Measurements from ENCODE around the gene LONP2. TPM values are rescaled to one million over a fixed set of nuclear protein-coding genes. Genes with fewer than 3 reads are reported as not detected.

Gene LONP2
- total RNA-seq, 2 experiments from 2014 or later: 77.2 to 81.0 TPM

- H3K4me3 Mint-ChIP-seq: no peak overlapping the region
- H3K4me1 ChIP-seq (ENCODE audit: insufficient read depth, low read length): no peaks in the 10 kb centered on the region
- intact Hi-C loops (cut with DNase I, micrococcal nuclease): no loop called here
Observed at GRCh38 chr16:48334325-48334724, 90.2 kb downstream of the LONP2 start.

GRCh38 chr16:48335961-48336360 lies 91.9 kb downstream of the LONP2 start:
- no peaks in the 10 kb centered on the region for H3K27me3 Mint-ChIP-seq
- ATAC-seq (ENCODE audit: poor library complexity) (no peak), DNase-seq (no peak)
- H3K36me3 ChIP-seq (ENCODE audit: insufficient read depth, low read length): peaks cover 50% of the 10 kb centered on the region
- no peaks in the 10 kb centered on the region for H3K27me3 ChIP-seq (ENCODE audit: control insufficient read depth in 1 of 2, insufficient read depth in 2 of 2, low read length in 2 of 2)
- no peak for TF ChIP-seq CTCF (IDR thresholded peaks at IDR 0.05)
- no peak overlapping the region for H3K27ac Mint-ChIP-seq
- no peak overlapping the region for H3K27ac ChIP-seq (ENCODE audit: low read depth in 1 of 2, low read length in 2 of 2)
- H3K9me3 ChIP-seq (ENCODE audit: control insufficient read depth in 1 of 2, insufficient read depth in 1 of 2, low read length in 2 of 2): no peaks in the 10 kb centered on the region
- peaks cover 85% of the 10 kb centered on the region for H3K36me3 Mint-ChIP-seq (ENCODE audit: low read depth)
- intact Hi-C loops (cut with DNase I, micrococcal nuclease): no loop called here
- no peaks in the 10 kb centered on the region for H3K4me1 ChIP-seq (ENCODE audit: insufficient read depth, low read length)
- no peak overlapping the region for H3K4me3 ChIP-seq (ENCODE audit: low read length)
- POLR2A ChIA-PET: no interaction called here
- H3K4me3 Mint-ChIP-seq: no peak overlapping the region
- H3K9me3 Mint-ChIP-seq: no peaks in the 10 kb centered on the region
- peaks cover 11% of the 10 kb centered on the region for H3K4me1 Mint-ChIP-seq (ENCODE audit: low read depth)
- CTCF ChIA-PET: no interaction called here

More at GRCh38 chr16:48334325-48334724, 90.2 kb downstream of the LONP2 start:
- H3K4me1 Mint-ChIP-seq (ENCODE audit: low read depth): peaks cover 26% of the 10 kb centered on the region
- H3K9me3 Mint-ChIP-seq: no peaks in the 10 kb centered on the region
- ATAC-seq (ENCODE audit: poor library complexity) (no peak), DNase-seq (no peak)
- CTCF ChIA-PET: interaction anchor here (0.8 kb wide), 1 partner anchor 20 kb away, joined by 6 read pairs; no protein-coding TSS in a partner anchor
- no peak for TF ChIP-seq CTCF (IDR thresholded peaks at IDR 0.05)
- POLR2A ChIA-PET: interaction anchor here (1.6 kb wide), 1 partner anchor 15 kb away, joined by 6 read pairs; no protein-coding TSS in a partner anchor
- H3K27me3 Mint-ChIP-seq: no peaks in the 10 kb centered on the region
- Histone ChIP-seq H3K27ac (ENCODE audit: low read depth in 1 of 2, low read length in 2 of 2) (no peak overlapping the region), H3K27me3 (ENCODE audit: control insufficient read depth in 1 of 2, insufficient read depth in 2 of 2, low read length in 2 of 2) (no peaks in the 10 kb centered on the region), H3K4me3 (ENCODE audit: low read length) (no peak overlapping the region), H3K9me3 (ENCODE audit: control insufficient read depth in 1 of 2, insufficient read depth in 1 of 2, low read length in 2 of 2) (no peaks in the 10 kb centered on the region), H3K36me3 (ENCODE audit: insufficient read depth, low read length) (peaks cover 40% of the 10 kb centered on the region)
- no peak overlapping the region for H3K27ac Mint-ChIP-seq
- peaks cover 82% of the 10 kb centered on the region for H3K36me3 Mint-ChIP-seq (ENCODE audit: low read depth)

GRCh38 chr16:48340054-48340453 lies 96.0 kb downstream of the LONP2 start:
- H3K9me3 Mint-ChIP-seq: no peaks in the 10 kb centered on the region
- ATAC-seq (ENCODE audit: poor library complexity): no peak
- no peaks in the 10 kb centered on the region for H3K27me3 ChIP-seq (ENCODE audit: control insufficient read depth in 1 of 2, insufficient read depth in 2 of 2, low read length in 2 of 2)
- H3K27me3 Mint-ChIP-seq: no peaks in the 10 kb centered on the region
- DNase-seq: no peak
- ChIA-PET POLR2A (no interaction called here), CTCF (no interaction called here)
- peaks cover 94% of the 10 kb centered on the region for H3K36me3 Mint-ChIP-seq (ENCODE audit: low read depth)
- no peaks in the 10 kb centered on the region for H3K9me3 ChIP-seq (ENCODE audit: control insufficient read depth in 1 of 2, insufficient read depth in 1 of 2, low read length in 2 of 2)
- H3K4me3 Mint-ChIP-seq: no peak overlapping the region
- no peaks in the 10 kb centered on the region for H3K4me1 ChIP-seq (ENCODE audit: insufficient read depth, low read length)
- H3K36me3 ChIP-seq (ENCODE audit: insufficient read depth, low read length): peaks cover 59% of the 10 kb centered on the region
- peak overlapping the region; percentile 6 for H3K27ac Mint-ChIP-seq
- H3K4me3 ChIP-seq (ENCODE audit: low read length): no peak overlapping the region
- H3K4me1 Mint-ChIP-seq (ENCODE audit: low read depth): peaks cover 15% of the 10 kb centered on the region
- intact Hi-C loops (cut with DNase I, micrococcal nuclease): no loop called here
- no peak overlapping the region for H3K27ac ChIP-seq (ENCODE audit: low read depth in 1 of 2, low read length in 2 of 2)
- no peak for TF ChIP-seq CTCF (IDR thresholded peaks at IDR 0.05)
